Activated CD4-positive, alpha-beta T cell treated with anti-CD3 and anti-CD28 coated beads for 36 hours (primary cell): ENCODE data around the gene VPS36. TPM values are rescaled to one million over a fixed set of nuclear protein-coding genes. Genes with fewer than 3 reads are reported as not detected.
"Not testable (repeated sequence)": the region's sequence is repeated elsewhere in the genome, so short reads cannot be mapped to it uniquely, and the experiment has no call there.

ENCODE experiments used
- ATAC-seq: fragments of 200-7000 bp; cut with Tn5 transposase; one replicate; pipeline ENCODE4 v1.10.0; 2021; ENCODE audit warnings: mild to moderate bottlenecking, moderate library complexity
- CTCF ChIA-PET: fragments of 350-600 bp; sonication (Branson Sonifier 250); formaldehyde crosslinking; loops from one replicate; lab custom pipeline; 2021; ENCODE audit warnings: antibody characterized with exemption; lab: Charles Lee
- POLR2A ChIA-PET: fragments of 350-600 bp; sonication (Branson Sonifier 250); formaldehyde crosslinking; loops from one replicate; lab custom pipeline; 2021; ENCODE audit warnings: antibody characterized with exemption, inconsistent platforms; lab: Charles Lee
- DNase-seq: peaks from one replicate; pipeline ENCODE4 v3.0.0-alpha.2; 2020
- H3K27ac Mint-ChIP-seq: one replicate; pipeline ENCODE4 v1.8.0; 2021; ENCODE audit warnings: mixed read lengths
- H3K27me3 Mint-ChIP-seq: one replicate; pipeline ENCODE4 v1.8.0; 2021; ENCODE audit warnings: mixed read lengths
- H3K36me3 Mint-ChIP-seq: one replicate; pipeline ENCODE4 v1.8.0; 2021; ENCODE audit warnings: low read depth, mixed read lengths
- H3K4me1 Mint-ChIP-seq: one replicate; pipeline ENCODE4 v1.8.0; 2021; ENCODE audit warnings: mixed read lengths
- H3K4me3 Mint-ChIP-seq: one replicate; pipeline ENCODE4 v1.8.0; 2021; ENCODE audit warnings: mild to moderate bottlenecking, moderate library complexity, mixed read lengths
- H3K9me3 Mint-ChIP-seq: one replicate; pipeline ENCODE4 v1.8.0; 2021; ENCODE audit warnings: low read depth, mixed read lengths
- intact Hi-C, 2 experiments: fragments of 100-400 bp; cut with DNase I in 1 of 2; cut with micrococcal nuclease in 1 of 2; formaldehyde crosslinking; loops; one replicate each; pipeline versions ENCODE4 v1.14.2 to v1.15.1; 2022 to 2024; cut with DNase I, micrococcal nuclease
- total RNA-seq, 2 experiments: library from RNA; stranded (reverse); gene quantifications; one replicate each; pipeline ENCODE4 v1.2.3, GENCODE V29; 2021

The VPS36 gene
- total RNA-seq, 2 experiments from 2014 or later = 27.4 to 29.8 TPM

DNA sequence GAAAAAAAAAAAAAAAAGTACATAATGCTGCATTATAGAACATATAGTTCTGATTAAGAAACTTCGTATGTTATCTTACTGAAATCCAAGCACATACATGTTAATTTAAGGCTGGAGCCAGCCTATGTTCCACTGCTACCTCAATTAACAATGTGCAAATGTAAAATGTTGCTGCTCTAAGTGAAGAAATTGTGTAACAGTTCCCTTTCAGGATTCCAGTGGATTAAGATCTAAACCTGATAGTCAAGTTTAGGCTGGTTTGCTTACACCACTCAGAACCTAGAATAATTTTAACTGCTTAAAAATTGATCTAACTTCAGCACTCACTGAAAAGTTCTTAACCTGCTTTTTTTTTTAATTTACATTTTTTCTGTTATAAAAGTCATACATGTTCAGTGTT is 4.2 kb downstream of the VPS36 start:
- ChIA-PET POLR2A (no interaction called here), CTCF (interaction anchor here (0.7 kb wide), 1 partner anchor 539 kb away, joined by 3 read pairs; no protein-coding TSS in a partner anchor)
- DNase-seq (no peak), ATAC-seq (no peak)
- no peaks in the 10 kb centered on the region for H3K9me3 Mint-ChIP-seq
- peaks cover 22% of the 10 kb centered on the region for H3K4me1 Mint-ChIP-seq
- no peak overlapping the region for H3K27ac Mint-ChIP-seq
- peaks cover 5% of the 10 kb centered on the region for H3K36me3 Mint-ChIP-seq
- no peaks in the 10 kb centered on the region for H3K27me3 Mint-ChIP-seq
- H3K4me3 Mint-ChIP-seq = no peak overlapping the region
- intact Hi-C loops = no loop called here

DNA sequence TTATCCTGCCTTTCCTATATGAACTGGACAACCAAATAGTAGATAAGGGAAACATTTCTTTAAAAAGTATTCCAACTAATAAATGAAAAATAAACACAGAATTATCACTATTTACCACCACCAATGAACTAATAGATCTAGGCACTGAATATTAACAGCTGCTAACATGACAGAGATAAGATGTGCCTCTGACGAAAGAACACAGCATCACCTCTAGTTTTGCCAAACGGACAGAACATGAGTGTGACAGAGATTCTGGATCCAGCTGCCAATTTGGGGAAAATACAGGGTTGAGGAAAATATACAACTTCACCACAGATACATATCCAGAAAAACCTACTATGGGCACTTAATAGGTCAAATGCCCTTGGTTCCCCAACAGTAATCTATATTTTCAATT is 18.0 kb downstream of the VPS36 start:
- no peak overlapping the region for H3K4me3 Mint-ChIP-seq
- no peak for DNase-seq
- POLR2A ChIA-PET = no interaction called here
- H3K4me1 Mint-ChIP-seq = no peaks in the 10 kb centered on the region
- H3K36me3 Mint-ChIP-seq = peaks cover 39% of the 10 kb centered on the region
- no peaks in the 10 kb centered on the region for H3K9me3 Mint-ChIP-seq
- no peaks in the 10 kb centered on the region for H3K27me3 Mint-ChIP-seq
- CTCF ChIA-PET = interaction anchor here (2.3 kb wide), 1 partner anchor 17 kb away, joined by 11 read pairs; the partner anchor contains the start of gene VPS36
- intact Hi-C loops = no loop called here
- H3K27ac Mint-ChIP-seq = no peak overlapping the region
- no peak for ATAC-seq

- ChIA-PET POLR2A (no interaction called here), CTCF (interaction anchor here (0.6 to 1.1 kb wide), 2 partner anchors 11 to 20 kb away, joined by 3 read pairs; no protein-coding TSS in a partner anchor)
- Mint-ChIP-seq H3K27me3 (no peaks in the 10 kb centered on the region), H3K9me3 (no peaks in the 10 kb centered on the region), H3K4me1 (no peaks in the 10 kb centered on the region), H3K36me3 (peaks cover 34% of the 10 kb centered on the region), H3K4me3 (no peak overlapping the region), H3K27ac (no peak overlapping the region)
- intact Hi-C loops = no loop called here
- no peak for DNase-seq
- ATAC-seq = no peak
Observed at GRCh38 chr13:52428295-52428694, 22.1 kb downstream of the VPS36 start.

- Mint-ChIP-seq H3K4me3 (no peak overlapping the region), H3K27me3 (no peaks in the 10 kb centered on the region), H3K27ac (no peak overlapping the region), H3K4me1 (no peaks in the 10 kb centered on the region), H3K9me3 (no peaks in the 10 kb centered on the region), H3K36me3 (peaks cover 44% of the 10 kb centered on the region)
- intact Hi-C loops = no loop called here
- POLR2A ChIA-PET = interaction anchor here (0.6 kb wide), 1 partner anchor 16 kb away, joined by 6 read pairs; no protein-coding TSS in a partner anchor
- DNase-seq = no peak
- ATAC-seq = no peak
- CTCF ChIA-PET = no interaction called here
Observed at GRCh38 chr13:52421216-52421615, 29.2 kb downstream of the VPS36 start.

- intact Hi-C loops = no loop called here
- no peak for ATAC-seq
- Mint-ChIP-seq H3K27me3 (no peaks in the 10 kb centered on the region), H3K4me1 (no peaks in the 10 kb centered on the region), H3K4me3 (no peak overlapping the region), H3K27ac (no peak overlapping the region), H3K36me3 (peaks cover 43% of the 10 kb centered on the region), H3K9me3 (no peaks in the 10 kb centered on the region)
- ChIA-PET CTCF (interaction anchor here (1.6 kb wide), 1 partner anchor 58 kb away, joined by 5 read pairs; no protein-coding TSS in a partner anchor), POLR2A (interaction anchor here (0.6 kb wide), 1 partner anchor 25 kb away, joined by 5 read pairs; no protein-coding TSS in a partner anchor)
- no peak for DNase-seq
Observed at GRCh38 chr13:52419080-52419479, 31.4 kb downstream of the VPS36 start.

- H3K4me3 Mint-ChIP-seq = no peak overlapping the region
- DNase-seq = no peak
- H3K27me3 Mint-ChIP-seq = no peaks in the 10 kb centered on the region
- intact Hi-C loops = no loop called here
- ChIA-PET POLR2A (no interaction called here), CTCF (interaction anchor here (2.3 kb wide), 1 partner anchor 10 kb away, joined by 8 read pairs; the partner anchor contains the start of gene THSD1)
- no peaks in the 10 kb centered on the region for H3K4me1 Mint-ChIP-seq
- ATAC-seq = no peak
- no peak overlapping the region for H3K27ac Mint-ChIP-seq
- H3K36me3 Mint-ChIP-seq = peaks cover 41% of the 10 kb centered on the region
- H3K9me3 Mint-ChIP-seq = no peaks in the 10 kb centered on the region
Observed at GRCh38 chr13:52414963-52415362, 35.5 kb downstream of the VPS36 start.

- no peak overlapping the region for H3K27ac Mint-ChIP-seq
- no peaks in the 10 kb centered on the region for H3K27me3 Mint-ChIP-seq
- ChIA-PET POLR2A (no interaction called here), CTCF (no interaction called here)
- no peak for ATAC-seq
- H3K9me3 Mint-ChIP-seq = no peaks in the 10 kb centered on the region
- peaks cover 35% of the 10 kb centered on the region for H3K36me3 Mint-ChIP-seq
- DNase-seq = no peak
- H3K4me3 Mint-ChIP-seq = no peak overlapping the region
- intact Hi-C loops = no loop called here
- H3K4me1 Mint-ChIP-seq = no peaks in the 10 kb centered on the region
Observed at GRCh38 chr13:52414051-52414450, 36.4 kb downstream of the VPS36 start.

GRCh38 chr13:52412128-52412527 is 38.3 kb downstream of the VPS36 start:
- intact Hi-C loops = no loop called here
- Mint-ChIP-seq H3K27ac (no peak overlapping the region), H3K4me3 (no peak overlapping the region), H3K27me3 (no peaks in the 10 kb centered on the region), H3K36me3 (peaks cover 23% of the 10 kb centered on the region), H3K4me1 (no peaks in the 10 kb centered on the region), H3K9me3 (no peaks in the 10 kb centered on the region)
- no peak for DNase-seq
- ATAC-seq = no peak
- CTCF ChIA-PET = no interaction called here
- POLR2A ChIA-PET = no interaction called here

- intact Hi-C loops = no loop called here
- Mint-ChIP-seq H3K9me3 (no peaks in the 10 kb centered on the region), H3K27ac (no peak overlapping the region), H3K36me3 (peaks cover 27% of the 10 kb centered on the region), H3K4me3 (no peak overlapping the region), H3K27me3 (no peaks in the 10 kb centered on the region), H3K4me1 (no peaks in the 10 kb centered on the region)
- ATAC-seq = peak; percentile 77
- DNase-seq = no peak
- ChIA-PET POLR2A (no interaction called here), CTCF (interaction anchor here (0.6 kb wide), 1 partner anchor 430 kb away, joined by 3 read pairs; no protein-coding TSS in a partner anchor)
Observed at GRCh38 chr13:52411629-52412028, 38.8 kb downstream of the VPS36 start.

- DNase-seq, CTCF ChIA-PET, intact Hi-C loops, ATAC-seq, H3K27ac Mint-ChIP-seq, H3K9me3 Mint-ChIP-seq, H3K4me3 Mint-ChIP-seq, POLR2A ChIA-PET: not testable (repeated sequence)
- Mint-ChIP-seq H3K27me3 (peaks cover 11% of the 10 kb centered on the region), H3K36me3 (peaks cover 15% of the 10 kb centered on the region), H3K4me1 (peaks cover 16% of the 10 kb centered on the region)
Observed at GRCh38 chr13:52408071-52408658, 42.3 kb downstream of the VPS36 start.

DNA sequence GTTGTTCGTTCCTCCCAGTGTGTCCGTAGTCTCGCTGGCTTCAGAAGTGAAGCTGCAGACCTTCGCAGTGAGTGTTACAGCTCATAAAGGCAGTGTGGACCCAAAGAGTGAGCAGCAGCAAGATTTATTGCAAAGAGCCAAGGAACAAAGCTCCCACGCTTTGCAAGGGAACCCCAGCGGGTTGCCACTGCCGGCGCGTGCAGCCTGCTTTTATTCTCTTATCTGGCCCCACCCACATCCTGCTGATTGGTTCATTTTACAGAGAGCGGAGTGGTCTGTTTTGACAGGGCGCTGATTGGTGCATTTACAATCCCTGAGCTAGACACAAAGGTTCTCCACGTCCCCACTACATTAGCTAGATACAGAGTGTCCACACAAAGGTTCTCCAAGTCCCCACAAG is 43.0 kb downstream of the VPS36 start:
- H3K4me3 Mint-ChIP-seq, DNase-seq, intact Hi-C loops, H3K27ac Mint-ChIP-seq, H3K36me3 Mint-ChIP-seq, ATAC-seq, H3K9me3 Mint-ChIP-seq: not testable (repeated sequence)
- POLR2A ChIA-PET = interaction anchor here (0.7 kb wide), 1 partner anchor 16 kb away, joined by 3 read pairs; no protein-coding TSS in a partner anchor
- Mint-ChIP-seq H3K27me3 (peaks cover 17% of the 10 kb centered on the region), H3K4me1 (peaks cover 16% of the 10 kb centered on the region)
- CTCF ChIA-PET = interaction anchor here (1.4 kb wide), 1 partner anchor 43 kb away, joined by 3 read pairs; the partner anchor contains the start of gene VPS36

DNA sequence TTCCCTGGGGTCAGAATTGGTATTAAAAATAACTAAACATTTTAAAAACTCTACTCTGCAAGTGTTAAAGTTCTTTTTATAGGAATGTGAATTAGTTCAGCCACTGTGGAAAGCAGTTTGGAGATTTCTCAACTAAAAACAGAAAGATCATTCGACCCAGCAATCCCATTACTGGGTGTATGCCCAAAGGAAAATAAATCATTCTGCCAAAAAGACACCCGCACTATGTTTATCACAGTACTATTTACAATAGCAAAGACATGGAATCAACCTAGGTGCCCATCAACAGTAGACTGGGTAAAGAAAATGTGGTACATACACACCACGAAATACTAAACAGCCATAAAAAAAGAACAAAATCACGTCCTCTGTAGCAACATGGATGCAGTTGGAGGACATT is 43.8 kb downstream of the VPS36 start:
- H3K27ac Mint-ChIP-seq = no peak overlapping the region
- intact Hi-C loops = no loop called here
- peaks cover 21% of the 10 kb centered on the region for H3K27me3 Mint-ChIP-seq
- ChIA-PET CTCF (interaction anchor here (0.6 to 1.4 kb wide), 2 partner anchors 44 to 210 kb away, joined by 3 read pairs; partner anchors contain the start of gene VPS36), POLR2A (no interaction called here)
- H3K4me1 Mint-ChIP-seq = peaks cover 16% of the 10 kb centered on the region
- no peaks in the 10 kb centered on the region for H3K9me3 Mint-ChIP-seq
- ATAC-seq (no peak), DNase-seq (no peak)
- no peak overlapping the region for H3K4me3 Mint-ChIP-seq
- peaks cover 7% of the 10 kb centered on the region for H3K36me3 Mint-ChIP-seq
